ENCODE data around the gene ZRANB2.

- no peak for TF ChIP-seq CTCF (IDR thresholded peaks at IDR 0.05)
- no peak for TF ChIP-seq POLR2A (IDR thresholded peaks at IDR 0.05)
Measured at GRCh38 chr1:71018791-71019190, 62.0 kb downstream of the ZRANB2 start.

Measured in right lobe of liver (tissue), 4 donors.